IPS-18a (cell line): ENCODE data around the gene P4HA2.

Experiments
- H3K27ac ChIP-seq: one replicate; pipeline ENCODE4 v1.5.1; 2013; ENCODE audit warnings: low read length
- H3K27me3 ChIP-seq: one replicate; pipeline ENCODE4 v1.6.1; 2013; ENCODE audit warnings: mild to moderate bottlenecking, low read length; ENCODE audit not compliant: control insufficient read depth, insufficient read depth
- H3K36me3 ChIP-seq: one replicate; pipeline ENCODE4 v1.6.1; 2013; ENCODE audit warnings: low read depth, low read length; ENCODE audit not compliant: control insufficient read depth
- H3K4me1 ChIP-seq: one replicate; pipeline ENCODE4 v1.6.1; 2013; ENCODE audit warnings: low read depth, low read length; ENCODE audit not compliant: control insufficient read depth
- H3K4me3 ChIP-seq: one replicate; pipeline ENCODE4 v1.5.1; 2013; ENCODE audit warnings: low read length
- H3K9ac ChIP-seq: one replicate; pipeline ENCODE4 v1.6.1; 2013; ENCODE audit warnings: mild to moderate bottlenecking, low read length, moderate library complexity
- H3K9me3 ChIP-seq: one replicate; pipeline ENCODE4 v1.6.1; 2013; ENCODE audit warnings: low read depth, low read length; ENCODE audit not compliant: control insufficient read depth

P4HA2 gene

DNA sequence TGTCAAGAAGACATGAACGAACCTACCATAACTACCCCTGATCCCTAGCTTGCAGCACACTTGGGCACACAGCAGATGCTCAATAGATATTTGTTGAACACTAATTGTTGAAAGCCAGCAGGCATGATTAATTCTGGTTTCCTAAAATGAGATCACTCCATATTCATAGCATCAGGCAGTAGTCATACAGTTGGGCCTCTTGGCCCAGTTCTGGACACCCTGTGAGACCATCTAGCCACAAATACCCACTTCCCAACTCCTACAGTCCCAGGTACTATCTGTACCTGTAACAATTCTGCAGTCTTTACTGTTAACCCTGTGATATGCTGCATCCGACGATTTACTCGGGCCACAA is 24.2 kb downstream of the P4HA2 start:
- no peak overlapping the region for H3K9ac ChIP-seq
- no peaks in the 10 kb centered on the region for H3K36me3 ChIP-seq
- H3K27ac ChIP-seq, result no peak overlapping the region
- H3K27me3 ChIP-seq, result no peaks in the 10 kb centered on the region
- no peaks in the 10 kb centered on the region for H3K9me3 ChIP-seq
- H3K4me1 ChIP-seq, result peaks cover 4% of the 10 kb centered on the region
- H3K4me3 ChIP-seq, result no peak overlapping the region

DNA sequence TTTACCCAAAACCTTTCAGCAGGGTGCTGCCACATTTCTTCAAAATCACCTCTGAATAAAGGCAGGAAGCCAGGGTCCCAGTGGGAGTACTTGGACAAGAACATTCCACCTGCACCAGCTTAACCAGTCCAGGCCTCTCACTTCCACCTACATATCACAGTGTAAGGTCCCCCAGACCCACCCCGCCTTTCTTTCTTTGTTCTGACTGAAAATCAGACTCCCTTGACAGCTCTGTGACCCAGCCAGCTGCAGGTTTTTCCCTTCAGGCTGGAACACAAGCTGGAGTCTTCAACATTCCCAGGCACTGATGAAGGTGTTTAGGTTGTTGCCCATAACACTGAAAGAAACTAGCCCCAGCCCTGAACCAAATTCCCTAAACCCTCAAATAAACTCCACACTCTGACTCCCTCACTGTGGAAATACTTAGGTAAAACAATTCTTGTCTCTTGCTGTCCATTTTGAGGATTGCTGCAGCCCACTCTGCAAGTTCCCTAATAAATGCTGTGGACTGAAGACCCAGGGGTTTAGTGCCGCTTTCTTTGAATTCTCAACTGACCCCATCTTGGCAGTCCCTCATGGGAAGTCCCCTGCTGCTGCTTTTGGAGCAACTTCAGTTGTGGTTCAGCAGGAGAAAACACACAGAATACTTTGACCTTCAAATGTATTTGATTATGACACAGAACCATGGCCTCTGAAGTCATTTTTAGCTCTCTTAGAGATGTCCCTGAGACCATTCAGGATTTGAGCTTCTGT is 24.8 kb downstream of the P4HA2 start:
- no peaks in the 10 kb centered on the region for H3K27me3 ChIP-seq
- no peaks in the 10 kb centered on the region for H3K36me3 ChIP-seq
- no peak overlapping the region for H3K9ac ChIP-seq
- no peak overlapping the region for H3K27ac ChIP-seq
- H3K4me3 ChIP-seq, result no peak overlapping the region
- H3K4me1 ChIP-seq, result peaks cover 4% of the 10 kb centered on the region
- no peaks in the 10 kb centered on the region for H3K9me3 ChIP-seq

DNA sequence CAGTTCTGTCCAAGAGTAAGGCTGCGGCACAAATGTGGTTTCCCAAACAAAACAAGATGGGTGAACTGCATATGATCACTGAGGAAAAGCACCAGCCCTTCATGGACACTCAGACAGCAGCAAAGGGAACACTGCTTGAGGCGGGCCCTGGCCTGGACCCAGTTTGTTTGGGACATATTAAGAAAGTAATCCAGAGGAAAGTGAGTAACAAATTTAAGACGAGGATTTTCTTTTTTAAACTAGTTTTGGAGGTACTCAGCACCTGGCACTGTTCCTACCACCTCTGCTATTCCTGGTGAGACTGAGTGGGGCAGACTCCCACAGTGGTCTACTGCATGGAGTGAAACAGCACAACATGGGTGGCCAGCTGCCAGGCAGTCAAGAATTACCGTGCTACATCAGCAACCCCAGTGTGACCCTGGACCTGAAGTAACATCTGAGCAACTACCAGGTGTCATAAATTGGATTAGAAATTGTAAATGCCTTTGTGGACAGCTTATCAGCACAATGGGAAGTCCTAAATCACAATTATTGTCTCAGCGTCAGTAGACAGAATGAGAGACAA is 28.5 kb downstream of the P4HA2 start:
- no peaks in the 10 kb centered on the region for H3K36me3 ChIP-seq
- H3K4me1 ChIP-seq, result no peaks in the 10 kb centered on the region
- H3K4me3 ChIP-seq, result no peak overlapping the region
- no peak overlapping the region for H3K27ac ChIP-seq
- H3K27me3 ChIP-seq, result no peaks in the 10 kb centered on the region
- no peaks in the 10 kb centered on the region for H3K9me3 ChIP-seq
- H3K9ac ChIP-seq, result no peak overlapping the region

DNA sequence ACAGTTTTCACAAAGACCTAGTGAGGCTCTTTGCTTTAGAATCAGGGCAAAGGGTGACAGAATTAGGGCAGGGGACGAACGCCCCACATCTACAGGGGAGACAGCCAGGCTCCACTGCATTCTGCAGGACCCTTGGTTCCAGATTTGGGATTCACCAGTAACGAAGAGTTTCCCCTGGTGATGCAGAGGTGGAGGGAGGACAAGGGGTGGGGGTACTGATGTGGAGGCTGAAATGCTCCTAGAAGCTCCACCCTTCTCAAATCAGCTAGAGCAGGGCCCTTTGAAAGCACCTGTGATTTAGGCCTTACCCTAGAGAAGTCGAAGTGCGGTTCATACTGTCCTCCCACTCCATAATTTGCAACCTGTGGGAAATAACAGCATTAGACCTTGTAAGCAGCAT is 29.1 kb downstream of the P4HA2 start:
- Histone ChIP-seq H3K9ac (no peak overlapping the region), H3K4me1 (no peaks in the 10 kb centered on the region), H3K4me3 (no peak overlapping the region), H3K27me3 (no peaks in the 10 kb centered on the region), H3K9me3 (no peaks in the 10 kb centered on the region), H3K27ac (no peak overlapping the region), H3K36me3 (no peaks in the 10 kb centered on the region)

DNA sequence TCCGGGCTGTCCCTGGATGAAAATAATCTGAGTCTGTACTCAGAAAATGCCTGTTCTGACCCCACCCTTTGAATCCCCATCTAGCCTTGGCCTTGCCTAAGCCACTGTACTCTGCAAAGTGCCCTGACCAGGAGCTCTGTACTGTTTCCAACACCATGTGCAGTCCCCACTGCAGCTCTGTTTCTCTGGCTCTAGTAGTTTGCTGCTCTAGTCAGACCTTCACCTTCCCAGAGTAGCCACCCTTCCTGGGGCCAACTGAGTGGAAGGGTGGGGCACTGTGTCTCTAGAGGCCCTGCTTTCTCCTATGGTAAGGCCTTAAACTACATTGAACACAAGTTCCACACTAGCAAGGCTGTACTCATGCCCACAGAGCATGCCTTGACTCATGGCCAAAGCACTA is 31.9 kb downstream of the P4HA2 start:
- Histone ChIP-seq H3K9me3 (no peaks in the 10 kb centered on the region), H3K4me1 (no peaks in the 10 kb centered on the region), H3K4me3 (no peak overlapping the region), H3K27me3 (no peaks in the 10 kb centered on the region), H3K36me3 (no peaks in the 10 kb centered on the region), H3K9ac (no peak overlapping the region), H3K27ac (no peak overlapping the region)

DNA sequence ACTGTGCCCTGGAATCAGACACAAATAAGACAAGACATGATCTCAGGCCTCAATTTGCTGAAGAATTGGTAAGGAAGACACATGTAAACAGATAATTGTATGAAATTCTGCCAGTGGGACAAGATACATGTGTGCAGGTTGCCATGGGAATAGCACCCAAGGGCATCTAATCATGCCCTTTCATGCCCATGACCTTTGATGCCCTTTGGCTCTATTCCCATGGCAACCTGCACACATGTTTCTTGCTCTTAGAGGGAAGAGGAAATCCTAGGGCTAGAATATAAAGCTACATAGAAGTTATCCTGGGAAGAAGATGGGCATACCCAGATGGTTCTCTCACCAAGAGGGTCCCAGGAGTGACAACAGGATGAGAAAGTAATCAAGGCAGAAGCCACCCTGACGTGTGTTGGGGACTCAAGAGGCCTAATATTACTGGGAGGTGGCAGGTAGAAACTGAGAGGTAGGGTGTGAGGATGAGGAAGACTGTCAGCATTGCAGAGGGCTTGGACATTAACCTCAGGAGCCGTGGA is 34.4 kb downstream of the P4HA2 start:
- no peak overlapping the region for H3K27ac ChIP-seq
- H3K9ac ChIP-seq, result no peak overlapping the region
- H3K36me3 ChIP-seq, result no peaks in the 10 kb centered on the region
- no peak overlapping the region for H3K4me3 ChIP-seq
- no peaks in the 10 kb centered on the region for H3K9me3 ChIP-seq
- H3K4me1 ChIP-seq, result no peaks in the 10 kb centered on the region
- H3K27me3 ChIP-seq, result no peaks in the 10 kb centered on the region

DNA sequence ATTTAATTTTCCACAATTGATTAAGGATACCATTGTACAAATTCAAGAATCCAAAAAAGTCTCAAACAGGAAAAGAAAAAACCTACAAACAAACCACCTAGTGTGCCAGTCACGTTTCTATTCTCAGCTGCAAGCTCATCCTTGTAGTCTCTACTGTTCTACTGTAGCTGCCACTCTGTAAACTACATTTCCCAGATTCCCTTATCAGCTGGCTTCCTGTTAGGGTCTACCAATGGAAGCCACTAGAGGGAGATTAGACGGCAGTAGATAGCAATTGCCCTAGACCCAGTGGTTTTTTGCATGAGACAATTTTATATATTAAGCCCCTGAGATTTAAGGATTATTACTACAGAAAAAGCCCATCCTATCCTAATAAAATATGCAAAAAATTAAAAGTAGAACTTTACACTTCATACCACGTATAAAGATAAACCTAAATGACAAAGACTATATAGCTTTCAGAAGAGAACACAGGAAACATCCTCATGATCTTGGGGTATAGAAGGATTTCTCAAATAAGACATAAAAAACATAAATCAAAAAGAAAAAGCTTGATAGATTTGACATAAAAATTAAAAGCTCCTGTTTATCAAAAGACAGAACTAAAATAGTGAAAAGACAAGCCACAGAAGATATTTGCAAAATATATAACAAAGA is 37.4 kb downstream of the P4HA2 start:
- H3K4me1 ChIP-seq, result no peaks in the 10 kb centered on the region
- H3K9ac ChIP-seq, result no peak overlapping the region
- no peak overlapping the region for H3K4me3 ChIP-seq
- no peaks in the 10 kb centered on the region for H3K27me3 ChIP-seq
- H3K9me3 ChIP-seq, result no peaks in the 10 kb centered on the region
- no peak overlapping the region for H3K27ac ChIP-seq
- H3K36me3 ChIP-seq, result no peaks in the 10 kb centered on the region

DNA sequence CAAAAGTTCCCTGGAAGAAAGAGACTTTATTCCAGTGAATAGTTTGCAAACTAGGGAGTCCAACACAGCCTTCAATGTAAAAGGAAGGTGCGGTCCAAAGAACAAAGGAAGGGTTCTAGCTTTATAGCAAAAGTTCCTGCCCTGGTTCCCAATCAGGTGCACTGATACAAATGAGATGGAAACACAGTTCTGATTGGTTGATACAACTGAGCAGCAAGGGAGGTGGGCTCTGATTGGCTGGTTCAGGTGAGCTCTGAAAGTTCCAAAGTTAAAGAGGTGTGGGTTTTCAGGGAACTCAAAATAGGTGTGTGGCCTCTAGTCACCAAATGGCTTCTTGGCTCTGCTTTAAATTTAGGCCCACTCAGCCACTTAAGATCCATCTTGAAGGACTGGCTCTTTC is 43.1 kb downstream of the P4HA2 start:
- no peaks in the 10 kb centered on the region for H3K9me3 ChIP-seq
- H3K27me3 ChIP-seq, result peaks cover 3% of the 10 kb centered on the region
- H3K4me3 ChIP-seq, result no peak overlapping the region
- H3K27ac ChIP-seq, result no peak overlapping the region
- H3K36me3 ChIP-seq, result no peaks in the 10 kb centered on the region
- peaks cover 3% of the 10 kb centered on the region for H3K4me1 ChIP-seq
- H3K9ac ChIP-seq, result no peak overlapping the region

DNA sequence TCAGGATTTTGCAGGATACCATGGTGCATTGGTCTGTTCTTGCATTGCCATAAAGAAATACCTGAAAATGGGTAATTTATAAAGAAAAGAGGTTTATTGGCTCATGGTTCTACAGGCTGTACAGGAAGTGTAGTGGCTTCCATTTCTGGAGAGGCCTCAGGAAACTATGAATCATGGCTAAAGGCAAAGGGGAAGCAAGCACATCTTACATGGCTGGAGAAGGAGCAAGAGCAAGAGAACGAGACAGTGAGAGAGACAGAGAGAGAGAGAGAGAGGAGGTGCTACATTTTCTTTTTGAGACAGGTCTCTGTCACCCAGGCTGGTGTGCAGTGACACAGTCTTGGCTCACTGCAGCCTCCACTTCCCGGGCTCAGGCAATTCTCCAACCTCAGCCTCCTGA is 43.9 kb downstream of the P4HA2 start:
- Histone ChIP-seq H3K27ac (no peak overlapping the region), H3K9me3 (no peaks in the 10 kb centered on the region), H3K4me1 (peaks cover 3% of the 10 kb centered on the region), H3K4me3 (no peak overlapping the region), H3K27me3 (peaks cover 3% of the 10 kb centered on the region), H3K36me3 (no peaks in the 10 kb centered on the region), H3K9ac (no peak overlapping the region)

DNA sequence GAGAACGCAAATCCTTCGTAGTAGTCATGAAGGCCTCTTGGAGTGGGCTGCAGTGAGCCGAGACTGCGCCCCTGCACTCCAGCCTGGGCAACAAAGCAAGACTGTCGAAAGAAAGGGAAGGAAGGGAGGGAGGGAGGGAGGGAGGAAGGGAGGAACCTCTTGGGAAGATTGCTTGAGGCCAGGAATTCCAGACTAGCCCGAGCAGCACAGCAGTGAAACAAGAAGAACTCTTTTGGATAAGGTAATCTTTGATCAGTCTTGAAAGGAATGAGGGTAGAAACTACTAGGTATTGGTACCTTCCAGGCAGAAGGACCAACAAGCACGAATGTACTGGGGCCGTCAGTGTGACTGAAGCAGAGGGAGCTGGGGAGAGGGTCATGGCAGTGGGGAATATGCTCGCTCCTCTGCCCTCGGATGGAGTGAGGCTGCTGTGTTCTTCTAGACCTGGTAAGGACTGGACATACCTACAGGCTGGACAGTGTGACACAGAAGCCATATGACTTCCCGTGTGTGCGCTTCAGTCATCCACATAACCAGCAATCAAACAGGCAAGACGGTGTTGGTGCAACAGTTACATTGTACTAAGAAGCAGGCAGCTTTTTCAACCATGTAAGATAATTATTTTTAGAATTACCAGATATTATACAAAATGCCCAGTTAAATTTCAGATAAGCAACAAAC is 45.2 kb downstream of the P4HA2 start:
- H3K9me3 ChIP-seq, result no peaks in the 10 kb centered on the region
- peaks cover 3% of the 10 kb centered on the region for H3K27me3 ChIP-seq
- H3K36me3 ChIP-seq, result no peaks in the 10 kb centered on the region
- H3K4me1 ChIP-seq, result peaks cover 3% of the 10 kb centered on the region
- no peak overlapping the region for H3K27ac ChIP-seq
- no peak overlapping the region for H3K9ac ChIP-seq
- no peak overlapping the region for H3K4me3 ChIP-seq

DNA sequence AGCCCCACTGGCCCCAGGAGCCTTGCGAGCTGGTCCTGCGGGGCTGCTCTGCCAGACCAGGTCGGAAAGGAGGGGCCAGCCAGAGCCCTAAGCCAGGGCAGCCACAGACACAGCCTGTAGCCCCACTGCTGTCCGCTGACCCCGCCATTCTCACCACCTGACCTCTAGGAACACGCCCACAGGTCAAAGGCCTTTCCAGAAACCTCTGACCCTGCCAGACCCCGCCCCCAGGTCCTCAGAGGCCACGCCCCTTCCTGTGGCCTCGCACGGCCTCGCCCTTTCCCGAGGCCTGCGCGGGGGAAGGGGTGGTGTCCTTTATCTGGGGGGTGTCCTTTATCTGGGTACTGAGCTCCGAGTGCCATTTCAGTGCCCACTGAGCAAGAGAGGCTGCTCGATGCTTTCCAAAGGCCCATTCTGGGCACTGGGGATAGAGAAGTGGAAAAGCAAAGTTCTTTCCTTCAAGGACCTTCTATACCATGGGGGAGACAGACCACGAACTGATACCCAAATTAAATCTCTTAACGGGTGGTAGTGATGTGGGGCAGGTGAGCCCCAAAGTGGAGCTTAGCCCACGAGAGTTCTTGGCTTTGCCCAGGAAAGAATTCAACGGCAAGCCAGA is 46.5 kb downstream of the P4HA2 start:
- peaks cover 3% of the 10 kb centered on the region for H3K4me1 ChIP-seq
- no peak overlapping the region for H3K4me3 ChIP-seq
- no peak overlapping the region for H3K9ac ChIP-seq
- H3K27ac ChIP-seq, result no peak overlapping the region
- H3K9me3 ChIP-seq, result no peaks in the 10 kb centered on the region
- peaks cover 3% of the 10 kb centered on the region for H3K27me3 ChIP-seq
- no peaks in the 10 kb centered on the region for H3K36me3 ChIP-seq
